Keratinocyte (primary cell): ENCODE data around the gene TLDC2.

Source experiments
- CTCF ChIP-seq, 3 experiments: IDR thresholded peaks in 1 of 3; conservative IDR thresholded peaks in 1 of 3; optimal IDR thresholded peaks in 1 of 3; 2 replicates in 2 of 3; 3 replicates in 1 of 3; pipeline versions ENCODE3 to v1.5.1; 2011; ENCODE audit warnings: low read length in 3 of 3, mild to moderate bottlenecking in 3 of 3, moderate library complexity in 2 of 3, control low read depth in 1 of 3, inconsistent platforms in 1 of 3; ENCODE audit not compliant: insufficient read depth in 2 of 3; ENCODE audit errors: extremely low read depth in 1 of 3
- EZH2 ChIP-seq: IDR thresholded peaks from one replicate; pipeline ENCODE4 v1.6.1; 2012; ENCODE audit warnings: inconsistent platforms, mild to moderate bottlenecking, low read length, moderate library complexity

GRCh38 chr20:36881331-36881730, 5.4 kb downstream of the TLDC2 start:
- TF ChIP-seq EZH2 (no peak), CTCF (optimal IDR thresholded peaks at IDR 0.05 in 1 of 3, IDR thresholded peaks at IDR 0.05 in 1 of 3, conservative IDR thresholded peaks at IDR 0.05 in 1 of 3; ENCODE audit: extremely low read depth in 1 of 3, insufficient read depth in 2 of 3, low read length in 3 of 3) (no peak)
